ENCODE measurements around the gene IER5.

The IER5 gene

DNA sequence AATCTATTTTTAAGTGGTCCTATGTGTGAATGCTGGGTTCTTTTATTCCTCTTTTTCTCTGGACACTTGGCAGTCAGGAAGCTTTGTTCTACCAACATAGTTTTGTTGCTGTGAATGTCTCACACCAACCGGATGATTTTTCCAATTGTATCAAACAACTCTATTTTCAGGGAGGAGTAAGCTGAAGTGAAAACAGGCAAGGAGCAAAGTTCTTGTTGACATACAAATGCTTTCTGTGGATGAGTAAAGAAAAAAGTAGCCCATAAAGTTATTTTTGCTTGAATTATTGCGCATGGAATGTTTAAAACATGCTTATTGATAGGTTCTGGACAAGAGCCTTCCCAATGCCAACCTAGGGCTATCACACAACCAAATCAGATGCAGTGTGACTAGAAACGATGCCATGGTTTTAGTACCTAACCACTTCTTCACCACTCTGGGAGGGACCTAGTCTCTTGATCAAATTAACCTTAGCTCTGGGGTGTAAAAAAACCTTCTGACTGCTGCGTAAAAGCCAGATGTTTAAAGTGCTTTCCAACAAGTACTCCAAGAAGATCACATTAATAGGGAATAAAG is 4.5 kb downstream of the IER5 start:
- DNase-seq = no peak
- no peaks in the 10 kb centered on the region for H3K36me3 ChIP-seq
- H3K27ac ChIP-seq = no peak overlapping the region
- intact Hi-C loops (cut with DNase I; ENCODE audit: low total_unique reads) = no loop called here
- peaks cover 0 to 77% (median 46%) of the 10 kb centered on the region in 4 donors for H3K4me1 ChIP-seq
- TF ChIP-seq, protein P1, sequence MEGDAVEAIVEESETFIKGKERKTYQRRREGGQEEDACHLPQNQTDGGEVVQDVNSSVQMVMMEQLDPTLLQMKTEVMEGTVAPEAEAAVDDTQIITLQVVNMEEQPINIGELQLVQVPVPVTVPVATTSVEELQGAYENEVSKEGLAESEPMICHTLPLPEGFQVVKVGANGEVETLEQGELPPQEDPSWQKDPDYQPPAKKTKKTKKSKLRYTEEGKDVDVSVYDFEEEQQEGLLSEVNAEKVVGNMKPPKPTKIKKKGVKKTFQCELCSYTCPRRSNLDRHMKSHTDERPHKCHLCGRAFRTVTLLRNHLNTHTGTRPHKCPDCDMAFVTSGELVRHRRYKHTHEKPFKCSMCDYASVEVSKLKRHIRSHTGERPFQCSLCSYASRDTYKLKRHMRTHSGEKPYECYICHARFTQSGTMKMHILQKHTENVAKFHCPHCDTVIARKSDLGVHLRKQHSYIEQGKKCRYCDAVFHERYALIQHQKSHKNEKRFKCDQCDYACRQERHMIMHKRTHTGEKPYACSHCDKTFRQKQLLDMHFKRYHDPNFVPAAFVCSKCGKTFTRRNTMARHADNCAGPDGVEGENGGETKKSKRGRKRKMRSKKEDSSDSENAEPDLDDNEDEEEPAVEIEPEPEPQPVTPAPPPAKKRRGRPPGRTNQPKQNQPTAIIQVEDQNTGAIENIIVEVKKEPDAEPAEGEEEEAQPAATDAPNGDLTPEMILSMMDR (IDR thresholded peaks at IDR 0.05) = no peak
- no peaks in the 10 kb centered on the region for H3K9me3 ChIP-seq
- no peaks in the 10 kb centered on the region for H3K27me3 ChIP-seq
- no peak overlapping the region for H3K4me3 ChIP-seq

DNA sequence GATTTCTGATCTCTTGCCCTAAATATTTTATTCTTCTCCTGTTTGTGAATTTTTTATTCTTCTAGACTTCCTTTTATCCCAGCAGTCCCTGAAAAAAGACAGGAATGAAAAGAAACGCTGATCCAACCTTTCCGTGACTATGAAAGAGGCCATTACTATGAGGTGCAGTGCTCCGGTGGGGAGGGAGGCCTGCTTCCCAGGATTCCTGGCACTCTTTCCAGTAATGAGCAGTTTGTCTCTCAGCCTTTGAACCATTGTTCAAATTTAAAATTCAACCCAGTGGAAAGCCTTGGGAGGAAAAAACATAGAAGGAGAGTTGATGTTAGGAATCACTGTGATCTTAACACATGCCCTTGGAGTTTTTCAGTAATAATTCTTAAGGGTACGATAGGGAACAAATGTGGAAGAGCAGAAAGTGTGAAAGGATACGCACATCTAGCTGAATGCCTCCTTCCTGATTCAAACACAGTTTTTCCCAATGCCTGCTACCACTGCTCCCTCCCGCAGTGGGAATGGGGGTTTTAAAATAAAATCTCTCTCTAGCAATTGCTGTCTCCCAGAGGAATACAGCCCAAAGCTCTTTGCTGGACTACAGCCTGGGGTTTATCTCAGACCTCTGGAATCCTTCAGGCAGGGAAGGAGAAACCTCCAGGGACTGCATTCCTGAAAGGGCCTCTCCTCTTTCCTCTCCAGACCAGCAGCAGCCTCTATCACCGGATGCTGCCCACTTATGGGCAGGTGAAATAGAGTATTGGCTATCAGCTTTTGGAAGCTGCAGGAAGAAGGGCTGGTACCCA is 6.1 kb downstream of the IER5 start:
- no peak for DNase-seq
- Histone ChIP-seq H3K4me1 (peaks cover 0 to 84% (median 52%) of the 10 kb centered on the region in 4 donors), H3K27ac (peak overlapping the region; percentile 44 to 58), H3K9me3 (no peaks in the 10 kb centered on the region), H3K36me3 (no peaks in the 10 kb centered on the region), H3K27me3 (no peaks in the 10 kb centered on the region), H3K4me3 (no peak overlapping the region)
- TF ChIP-seq, protein P1 (IDR thresholded peaks at IDR 0.05) = no peak
- intact Hi-C loops (cut with DNase I; ENCODE audit: low total_unique reads) = no loop called here

DNA sequence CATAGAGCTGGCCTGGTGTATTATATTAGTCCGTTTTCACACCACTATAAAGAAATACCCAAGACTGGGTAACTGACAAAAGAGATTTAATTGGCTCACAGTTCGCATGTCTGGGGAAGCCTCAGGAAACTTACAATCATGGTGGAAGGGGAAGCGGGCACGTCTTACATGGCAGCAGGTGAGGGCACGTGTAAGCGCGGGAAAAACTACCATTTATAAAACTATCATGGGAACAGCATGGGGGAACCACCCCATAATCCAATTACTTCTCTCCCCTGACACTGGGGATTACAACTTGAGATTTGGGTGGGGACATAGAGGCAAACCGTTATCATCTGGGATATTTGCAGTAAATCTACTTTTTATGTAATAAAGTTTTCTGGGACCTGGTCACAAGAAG is 6.8 kb downstream of the IER5 start:
- H3K36me3 ChIP-seq = no peaks in the 10 kb centered on the region
- TF ChIP-seq, protein P1 (IDR thresholded peaks at IDR 0.05) = no peak
- H3K27ac ChIP-seq = peak overlapping the region in 1 of 2 donors; percentile 58
- no peak for DNase-seq
- H3K4me3 ChIP-seq = no peak overlapping the region
- intact Hi-C loops (cut with DNase I; ENCODE audit: low total_unique reads) = no loop called here
- no peaks in the 10 kb centered on the region for H3K27me3 ChIP-seq
- no peaks in the 10 kb centered on the region for H3K9me3 ChIP-seq
- peaks cover 0 to 85% (median 57%) of the 10 kb centered on the region in 4 donors for H3K4me1 ChIP-seq

DNA sequence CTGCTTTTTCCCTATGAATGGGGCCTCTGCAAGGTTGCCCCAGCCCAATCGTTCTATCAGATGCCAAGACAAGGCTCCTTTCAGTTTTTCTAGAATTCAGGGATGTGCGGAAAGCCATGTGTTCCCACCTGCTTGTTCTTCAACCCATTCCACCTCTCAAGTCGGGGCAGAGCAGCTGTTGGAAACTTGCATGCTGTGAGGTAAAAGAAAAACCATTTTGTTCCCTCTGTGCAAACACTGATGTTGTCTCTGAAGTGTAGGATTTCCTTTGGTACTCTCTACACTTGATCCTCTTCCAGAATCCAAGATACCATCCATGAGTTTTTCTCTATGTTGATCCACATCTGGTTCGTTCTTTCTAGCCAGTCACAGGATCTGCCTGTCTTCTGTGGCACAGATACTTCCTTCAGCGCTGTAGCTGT is 7.3 kb downstream of the IER5 start:
- DNase-seq = peak in 1 of 2 donors; percentile 12
- Histone ChIP-seq H3K4me1 (peaks cover 0 to 80% (median 56%) of the 10 kb centered on the region in 4 donors), H3K9me3 (no peaks in the 10 kb centered on the region), H3K36me3 (no peaks in the 10 kb centered on the region), H3K4me3 (no peak overlapping the region), H3K27me3 (no peaks in the 10 kb centered on the region), H3K27ac (peak overlapping the region; percentile 44 to 58)
- TF ChIP-seq, protein P1 (IDR thresholded peaks at IDR 0.05) = no peak
- intact Hi-C loops (cut with DNase I; ENCODE audit: low total_unique reads) = no loop called here

DNA sequence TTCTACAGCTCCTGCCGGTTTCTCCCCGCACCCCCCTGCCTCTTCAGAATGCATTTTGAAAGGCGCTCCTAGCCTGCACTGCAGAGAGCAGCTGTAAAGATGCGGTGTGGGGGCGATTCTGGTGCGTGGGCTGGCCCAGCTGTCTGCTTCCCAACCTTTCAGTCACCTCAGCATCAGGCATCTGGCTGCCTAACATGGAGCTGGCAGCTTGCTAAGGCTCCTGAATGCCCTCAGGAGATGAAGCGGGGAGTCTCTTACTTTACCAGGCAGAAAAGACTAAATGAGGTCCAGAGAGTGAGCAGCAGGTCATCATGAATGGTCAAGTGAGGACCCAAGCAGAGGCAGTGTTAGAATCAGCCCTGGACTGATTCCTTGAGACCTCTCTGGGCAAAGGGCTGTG is 8.7 kb downstream of the IER5 start:
- H3K4me1 ChIP-seq = peaks cover 0 to 68% (median 48%) of the 10 kb centered on the region in 4 donors
- peak in 1 of 2 donors; percentile 56 for DNase-seq
- H3K27me3 ChIP-seq = no peaks in the 10 kb centered on the region
- TF ChIP-seq, protein P1 (IDR thresholded peaks at IDR 0.05) = no peak
- intact Hi-C loops (cut with DNase I; ENCODE audit: low total_unique reads) = no loop called here
- no peaks in the 10 kb centered on the region for H3K36me3 ChIP-seq
- H3K4me3 ChIP-seq = no peak overlapping the region
- no peak overlapping the region for H3K27ac ChIP-seq
- H3K9me3 ChIP-seq = no peaks in the 10 kb centered on the region
